Measurements from ENCODE around the gene DIP2C.

GRCh38 chr10:547591-548081 is 141.8 kb downstream of the DIP2C start:
- TF ChIP-seq POLR2A (IDR thresholded peaks at IDR 0.05) (no peak), CTCF (IDR thresholded peaks at IDR 0.05) (no peak)

All from prostate gland (tissue), 2 donors.